Measurements from ENCODE around the gene IL23R. TPM values are rescaled to one million over a fixed set of nuclear protein-coding genes. Genes with fewer than 3 reads are reported as not detected.

Gene IL23R
- total RNA-seq, 2 experiments from 2014 or later, result 7.1 to 9.3 TPM

DNA sequence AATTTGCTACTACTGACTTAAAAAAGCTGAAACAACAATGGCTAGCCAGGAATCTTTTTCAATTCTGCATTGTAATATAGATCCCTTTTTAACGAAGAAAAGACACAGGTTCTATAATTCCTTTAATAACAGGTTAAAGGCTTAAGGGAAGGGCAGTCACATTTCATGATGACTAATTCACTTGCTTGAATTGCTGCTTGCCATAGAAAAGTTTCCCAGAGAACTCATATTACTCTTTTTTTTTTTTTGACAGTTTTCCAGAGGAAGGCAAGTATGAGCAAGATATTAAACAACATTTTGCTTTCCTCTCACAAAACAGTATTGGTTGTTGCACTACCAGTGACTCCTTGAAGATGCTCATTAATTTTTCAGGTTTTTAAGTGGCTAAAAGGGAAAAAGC is 60.9 kb downstream of the IL23R start:
- POLR2A ChIA-PET, result no interaction called here
- H3K4me3 Mint-ChIP-seq, result no peak overlapping the region
- peaks cover 4% of the 10 kb centered on the region for H3K36me3 Mint-ChIP-seq (ENCODE audit: low read depth)
- intact Hi-C loops (cut with DNase I, micrococcal nuclease), result no loop called here
- no peak overlapping the region for H3K27ac Mint-ChIP-seq
- DNase-seq, result no peak
- ATAC-seq, result no peak
- H3K4me1 Mint-ChIP-seq, result peaks cover 11% of the 10 kb centered on the region
- H3K27me3 Mint-ChIP-seq, result no peaks in the 10 kb centered on the region
- CTCF ChIA-PET, result interaction anchor here (2.4 to 7.2 kb wide), 2 partner anchors 15 to 273 kb away, joined by 12 to 75 read pairs; no protein-coding TSS in a partner anchor
- H3K9me3 Mint-ChIP-seq (ENCODE audit: low read depth), result peaks cover 2% of the 10 kb centered on the region

DNA sequence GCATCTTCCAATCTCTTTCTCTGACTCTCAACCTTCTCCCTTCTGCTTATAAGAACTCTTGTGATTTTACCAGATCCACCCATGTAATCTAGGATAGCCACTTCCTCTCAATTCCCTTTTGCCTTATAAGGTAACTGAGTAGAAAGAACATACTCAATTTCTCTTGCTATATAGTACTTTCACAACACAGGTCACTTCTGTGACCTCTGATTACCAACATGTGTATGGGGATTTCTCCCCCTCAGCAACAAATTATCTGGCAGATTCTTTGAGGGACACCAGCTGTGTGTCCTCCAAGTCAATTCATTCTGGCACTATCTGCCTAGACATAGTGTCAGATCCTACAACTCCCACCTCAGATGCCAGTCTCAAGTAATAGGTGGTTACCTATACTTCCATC is 62.5 kb downstream of the IL23R start:
- H3K9me3 Mint-ChIP-seq (ENCODE audit: low read depth), result peaks cover 2% of the 10 kb centered on the region
- POLR2A ChIA-PET, result no interaction called here
- peak; percentile 23 for ATAC-seq
- CTCF ChIA-PET, result interaction anchor here (0.7 to 1.6 kb wide), 4 partner anchors 15 to 270 kb away, joined by 3 to 11 read pairs (median 3); no protein-coding TSS in a partner anchor
- peaks cover 4% of the 10 kb centered on the region for H3K36me3 Mint-ChIP-seq (ENCODE audit: low read depth)
- intact Hi-C loops (cut with DNase I, micrococcal nuclease), result no loop called here
- DNase-seq, result no peak
- H3K27ac Mint-ChIP-seq, result no peak overlapping the region
- peaks cover 17% of the 10 kb centered on the region for H3K4me1 Mint-ChIP-seq
- H3K27me3 Mint-ChIP-seq, result no peaks in the 10 kb centered on the region
- no peak overlapping the region for H3K4me3 Mint-ChIP-seq

DNA sequence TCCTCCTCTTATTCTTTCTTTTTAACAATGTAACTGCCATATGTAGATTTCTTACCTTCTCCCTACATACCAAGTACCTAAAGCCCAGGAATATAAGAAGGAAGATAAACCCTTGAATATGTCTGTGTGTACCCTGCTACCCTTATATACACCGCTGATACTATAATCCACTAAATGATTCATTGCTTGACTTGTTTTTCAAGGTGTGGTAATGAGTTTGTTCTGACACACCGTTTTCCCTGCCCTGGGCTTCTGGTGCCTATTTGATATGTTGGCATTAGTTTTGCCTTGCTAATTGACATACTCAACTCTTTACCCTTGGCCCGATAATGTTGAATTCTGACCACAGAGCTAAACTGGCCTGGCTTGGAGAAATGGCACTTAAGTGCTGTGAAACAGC is 64.3 kb downstream of the IL23R start:
- H3K4me1 Mint-ChIP-seq, result peaks cover 22% of the 10 kb centered on the region

DNA sequence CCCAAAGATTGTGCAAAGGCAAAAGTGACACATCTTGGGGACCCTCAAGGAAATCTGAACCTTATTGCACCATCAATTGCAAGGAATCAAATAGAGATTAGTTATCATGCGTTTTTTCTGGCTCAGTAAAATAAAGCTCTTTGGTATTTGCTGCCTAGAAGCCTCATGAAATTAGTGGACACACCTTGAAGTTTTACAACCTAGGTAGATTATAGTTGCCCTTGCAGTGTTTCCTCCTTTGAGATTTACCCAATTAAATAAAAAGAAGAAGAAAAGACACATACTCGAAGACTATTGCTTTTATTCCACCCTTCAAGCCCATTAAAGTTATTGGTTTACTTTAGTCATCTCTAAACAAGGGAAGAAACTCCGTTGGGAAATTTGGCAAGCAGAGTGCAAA is 70.0 kb downstream of the IL23R start:
- CTCF ChIA-PET, result no interaction called here
- H3K36me3 Mint-ChIP-seq (ENCODE audit: low read depth), result peaks cover 13% of the 10 kb centered on the region
- POLR2A ChIA-PET, result no interaction called here
- H3K4me1 Mint-ChIP-seq, result peaks cover 30% of the 10 kb centered on the region
- intact Hi-C loops (cut with DNase I, micrococcal nuclease), result loop anchor here in 1 of 2 experiments (10.0 kb wide), 1 partner anchor 109 kb away; no protein-coding TSS in a partner anchor
- ATAC-seq (no peak), DNase-seq (no peak)
- no peak overlapping the region for H3K27ac Mint-ChIP-seq
- no peaks in the 10 kb centered on the region for H3K27me3 Mint-ChIP-seq
- no peak overlapping the region for H3K4me3 Mint-ChIP-seq
- peaks cover 2% of the 10 kb centered on the region for H3K9me3 Mint-ChIP-seq (ENCODE audit: low read depth)

More for the DNA sequence above, 64.3 kb downstream of the IL23R start:
- no peak overlapping the region for H3K4me3 Mint-ChIP-seq
- POLR2A ChIA-PET, result no interaction called here
- H3K27me3 Mint-ChIP-seq, result no peaks in the 10 kb centered on the region
- H3K36me3 Mint-ChIP-seq (ENCODE audit: low read depth), result peaks cover 6% of the 10 kb centered on the region
- no peak overlapping the region for H3K27ac Mint-ChIP-seq
- ATAC-seq (peak; percentile 51), DNase-seq (no peak)
- intact Hi-C loops (cut with DNase I, micrococcal nuclease), result loop anchor here (5.0 to 10.0 kb wide), 2 partner anchors 114 to 172 kb away; no protein-coding TSS in a partner anchor
- CTCF ChIA-PET, result interaction anchor here (0.7 to 1.2 kb wide), 2 partner anchors 25 to 270 kb away, joined by 3 to 8 read pairs; no protein-coding TSS in a partner anchor
- H3K9me3 Mint-ChIP-seq (ENCODE audit: low read depth), result peaks cover 2% of the 10 kb centered on the region

DNA sequence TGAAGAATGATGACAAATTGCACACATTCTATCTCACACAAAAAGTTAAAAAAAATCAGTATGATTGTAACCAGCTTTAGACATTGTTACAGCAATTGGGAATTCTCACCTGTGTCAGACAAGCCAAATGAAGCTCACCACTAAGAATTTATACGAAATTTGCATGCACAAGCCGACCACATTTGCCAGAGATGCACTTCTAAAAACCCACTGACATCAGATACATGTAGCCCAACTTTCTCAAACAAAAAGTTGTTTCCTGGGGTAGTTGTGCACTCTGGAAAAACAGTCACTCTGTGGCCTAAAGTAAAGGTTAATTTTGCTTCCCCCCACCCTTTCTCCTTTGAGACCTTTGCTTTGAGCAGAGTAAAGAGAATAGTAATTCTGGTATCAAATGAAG is 73.5 kb downstream of the IL23R start:
- POLR2A ChIA-PET, result no interaction called here
- CTCF ChIA-PET, result interaction anchor here (1.0 to 1.2 kb wide), 2 partner anchors 25 to 27 kb away, joined by 3 read pairs; no protein-coding TSS in a partner anchor
- ATAC-seq (peak; percentile 54), DNase-seq (peak; percentile 32)
- H3K27ac Mint-ChIP-seq, result peak overlapping the region; percentile 52
- H3K4me3 Mint-ChIP-seq, result no peak overlapping the region
- intact Hi-C loops (cut with DNase I, micrococcal nuclease), result loop anchor here (2.0 to 10.0 kb wide), 2 partner anchors 35 to 105 kb away; no protein-coding TSS in a partner anchor
- peaks cover 5% of the 10 kb centered on the region for H3K9me3 Mint-ChIP-seq (ENCODE audit: low read depth)
- peaks cover 28% of the 10 kb centered on the region for H3K4me1 Mint-ChIP-seq
- peaks cover 2% of the 10 kb centered on the region for H3K27me3 Mint-ChIP-seq
- peaks cover 21% of the 10 kb centered on the region for H3K36me3 Mint-ChIP-seq (ENCODE audit: low read depth)

DNA sequence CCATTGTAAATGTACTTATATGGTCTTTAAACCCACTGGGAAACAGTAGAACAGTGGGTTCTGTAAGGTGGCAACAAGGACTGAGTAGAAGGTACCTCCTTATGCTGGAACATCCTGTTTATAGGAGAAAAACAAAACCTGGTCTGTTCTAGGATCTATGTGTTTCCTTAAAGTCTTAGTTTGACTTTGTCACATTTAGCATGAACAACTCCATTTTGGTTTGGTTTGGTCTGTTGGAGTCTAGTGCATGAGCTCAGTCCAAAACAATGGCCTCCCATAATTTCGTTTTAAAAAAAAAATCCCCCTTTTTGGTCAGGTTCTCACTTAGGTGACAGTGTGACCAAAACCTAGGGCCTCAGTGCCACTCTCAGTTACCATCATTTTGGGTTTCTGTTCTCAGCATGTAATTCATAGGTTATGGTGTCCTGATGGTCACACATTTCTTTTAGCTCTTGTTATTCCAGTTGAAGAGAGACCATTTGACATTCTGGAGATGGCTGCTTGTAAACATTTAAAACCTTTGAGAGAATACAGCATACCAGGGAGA is 75.0 kb downstream of the IL23R start:
- Mint-ChIP-seq H3K4me1 (peaks cover 23% of the 10 kb centered on the region), H3K27me3 (peaks cover 2% of the 10 kb centered on the region), H3K4me3 (no peak overlapping the region), H3K9me3 (ENCODE audit: low read depth) (peaks cover 5% of the 10 kb centered on the region), H3K27ac (no peak overlapping the region), H3K36me3 (ENCODE audit: low read depth) (peaks cover 20% of the 10 kb centered on the region)
- intact Hi-C loops (cut with DNase I, micrococcal nuclease), result no loop called here
- ChIA-PET CTCF (interaction anchor here (1.0 to 1.7 kb wide), 2 partner anchors 79 to 259 kb away, joined by 3 to 4 read pairs; no protein-coding TSS in a partner anchor), POLR2A (interaction anchor here (0.6 to 0.7 kb wide), 3 partner anchors 8 to 92 kb away, joined by 3 to 6 read pairs (median 3); no protein-coding TSS in a partner anchor)
- DNase-seq (no peak), ATAC-seq (peak; percentile 16)

DNA sequence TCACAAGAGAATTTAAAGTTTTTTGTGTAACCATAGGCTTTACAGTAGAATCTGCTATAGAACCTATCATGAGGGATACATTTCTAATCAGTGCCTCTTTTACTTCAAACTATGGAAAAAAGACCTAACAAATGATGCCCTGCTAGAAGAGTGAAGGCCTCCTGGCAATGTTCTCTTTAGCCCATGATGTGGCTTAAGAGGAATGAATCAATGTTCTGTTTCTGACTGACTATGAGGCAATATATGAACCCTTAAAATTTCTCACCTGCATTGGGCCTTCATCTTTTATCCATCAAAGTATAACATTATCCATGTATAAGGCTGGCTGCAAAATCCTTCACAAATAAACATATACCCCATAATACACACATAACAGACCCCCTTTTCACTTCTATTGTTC is 75.8 kb downstream of the IL23R start:
- Mint-ChIP-seq H3K4me1 (peaks cover 23% of the 10 kb centered on the region), H3K4me3 (no peak overlapping the region), H3K27ac (no peak overlapping the region), H3K27me3 (peaks cover 4% of the 10 kb centered on the region), H3K36me3 (ENCODE audit: low read depth) (peaks cover 20% of the 10 kb centered on the region), H3K9me3 (ENCODE audit: low read depth) (peaks cover 5% of the 10 kb centered on the region)
- ChIA-PET POLR2A (interaction anchor here (0.6 to 0.7 kb wide), 2 partner anchors 30 to 91 kb away, joined by 3 to 6 read pairs; no protein-coding TSS in a partner anchor), CTCF (interaction anchor here (1.0 to 1.7 kb wide), 3 partner anchors 29 to 258 kb away, joined by 3 to 5 read pairs (median 4); no protein-coding TSS in a partner anchor)
- DNase-seq (no peak), ATAC-seq (peak; percentile 20)
- intact Hi-C loops (cut with DNase I, micrococcal nuclease), result no loop called here

DNA sequence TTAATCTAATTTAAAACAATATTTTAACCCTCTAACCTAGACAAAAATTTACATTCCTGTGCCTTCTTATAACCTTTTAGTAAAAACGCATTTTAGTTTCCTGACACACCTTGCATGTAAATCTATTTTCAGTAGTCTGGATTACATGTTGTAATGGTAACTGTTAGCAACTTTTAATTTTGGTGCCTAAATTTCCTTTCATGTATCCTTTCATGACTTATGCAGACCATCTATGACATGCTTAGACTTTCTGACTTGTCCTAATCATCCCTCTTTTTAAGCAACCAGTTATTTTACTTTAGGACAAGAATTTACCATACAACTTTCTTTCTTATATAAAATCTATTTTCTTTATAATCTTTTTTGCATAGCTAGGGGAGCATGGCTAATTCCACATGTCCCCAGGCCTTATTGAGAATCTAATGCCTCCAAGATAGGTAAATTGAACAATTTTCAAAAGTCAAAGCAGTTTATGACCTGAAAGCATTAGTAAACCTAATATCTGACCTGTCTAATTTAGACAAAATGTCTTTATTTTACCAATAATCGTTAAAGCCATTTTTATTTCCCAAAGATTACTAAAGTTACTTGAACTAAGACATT is 83.9 kb downstream of the IL23R start:
- CTCF ChIA-PET, result no interaction called here
- peaks cover 27% of the 10 kb centered on the region for H3K36me3 Mint-ChIP-seq (ENCODE audit: low read depth)

DNA sequence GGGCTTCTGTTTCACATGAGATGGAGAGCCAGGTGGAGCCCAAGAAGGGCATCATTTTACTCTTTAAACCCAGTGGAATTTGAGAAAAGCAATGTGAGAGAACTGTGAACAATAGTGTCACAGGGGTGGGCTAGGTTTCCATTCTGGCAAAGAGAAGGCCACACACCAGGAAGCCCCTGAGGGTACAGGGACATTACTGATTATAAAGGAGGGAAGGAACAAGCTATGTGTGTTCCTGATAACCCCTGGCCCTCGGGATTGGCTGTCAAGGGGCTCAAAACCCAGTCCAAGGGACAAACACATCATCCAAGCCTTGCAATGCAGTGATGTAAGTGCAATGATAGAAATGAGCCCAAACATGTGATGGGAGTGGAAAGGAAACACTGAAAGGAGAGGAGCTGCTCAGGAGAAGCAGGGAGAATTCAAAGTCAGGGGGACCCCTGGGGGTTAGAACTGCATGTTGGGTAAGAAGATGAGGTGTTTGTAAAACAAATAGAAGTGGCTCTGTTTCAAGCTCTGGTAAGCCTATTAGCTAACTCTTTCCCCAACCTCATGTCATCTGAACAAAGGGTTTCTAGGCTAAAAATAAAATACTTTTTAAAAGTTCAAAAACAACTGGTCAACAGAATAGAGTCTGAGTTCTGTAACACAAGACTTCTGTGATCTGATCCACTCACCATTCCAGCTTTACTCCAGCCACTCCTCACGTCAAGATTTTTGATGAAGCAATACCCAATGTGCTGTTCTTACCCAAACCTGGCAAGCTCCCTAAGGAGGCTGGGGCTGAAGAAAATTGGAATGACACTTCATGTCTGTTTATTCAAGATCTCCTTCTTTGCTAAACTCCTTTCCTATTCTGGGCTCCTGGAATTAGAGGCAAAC is 90.3 kb downstream of the IL23R start:
- H3K9me3 Mint-ChIP-seq (ENCODE audit: low read depth), result peaks cover 3% of the 10 kb centered on the region
- peaks cover 1% of the 10 kb centered on the region for H3K4me1 Mint-ChIP-seq
- ATAC-seq (no peak), DNase-seq (no peak)
- H3K27me3 Mint-ChIP-seq, result peaks cover 2% of the 10 kb centered on the region
- H3K36me3 Mint-ChIP-seq (ENCODE audit: low read depth), result peaks cover 8% of the 10 kb centered on the region
- ChIA-PET CTCF (interaction anchor here (1.0 to 1.3 kb wide), 3 partner anchors 13 to 107 kb away, joined by 3 read pairs; no protein-coding TSS in a partner anchor), POLR2A (no interaction called here)
- H3K27ac Mint-ChIP-seq, result no peak overlapping the region
- intact Hi-C loops (cut with DNase I, micrococcal nuclease), result no loop called here
- no peak overlapping the region for H3K4me3 Mint-ChIP-seq

More for the DNA sequence above, 83.9 kb downstream of the IL23R start:
- no peak overlapping the region for H3K4me3 Mint-ChIP-seq
- intact Hi-C loops (cut with DNase I, micrococcal nuclease), result loop anchor here in 1 of 2 experiments (2.0 kb wide), 1 partner anchor 15 kb away; no protein-coding TSS in a partner anchor
- ATAC-seq, result no peak
- H3K27ac Mint-ChIP-seq, result no peak overlapping the region
- DNase-seq, result no peak
- POLR2A ChIA-PET, result no interaction called here
- H3K4me1 Mint-ChIP-seq, result no peaks in the 10 kb centered on the region
- H3K9me3 Mint-ChIP-seq (ENCODE audit: low read depth), result peaks cover 20% of the 10 kb centered on the region
- H3K27me3 Mint-ChIP-seq, result peaks cover 10% of the 10 kb centered on the region

DNA sequence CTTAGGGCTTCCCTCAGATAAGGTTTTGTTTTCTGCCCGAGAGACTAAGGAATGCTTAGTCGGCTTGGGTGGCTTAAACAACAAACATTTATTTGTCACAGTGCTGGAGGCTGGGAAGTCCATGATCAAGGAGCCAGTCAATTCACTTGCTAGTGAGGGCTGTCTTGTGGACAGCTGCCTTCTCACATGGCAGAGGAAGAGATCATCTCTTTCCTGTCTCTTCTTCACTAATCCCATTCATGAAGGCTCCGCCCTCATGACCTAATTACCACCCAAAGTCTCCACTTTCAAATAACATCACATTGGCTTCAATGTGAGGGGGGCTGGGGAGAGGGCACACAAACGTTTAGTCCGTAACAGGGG is 90.9 kb downstream of the IL23R start:
- H3K27me3 Mint-ChIP-seq, result peaks cover 2% of the 10 kb centered on the region
- no peak overlapping the region for H3K27ac Mint-ChIP-seq
- H3K36me3 Mint-ChIP-seq (ENCODE audit: low read depth), result peaks cover 6% of the 10 kb centered on the region
- intact Hi-C loops (cut with DNase I, micrococcal nuclease), result no loop called here
- ChIA-PET POLR2A (no interaction called here), CTCF (interaction anchor here (1.0 to 1.3 kb wide), 2 partner anchors 31 to 108 kb away, joined by 3 read pairs; no protein-coding TSS in a partner anchor)
- H3K9me3 Mint-ChIP-seq (ENCODE audit: low read depth), result peaks cover 2% of the 10 kb centered on the region
- ATAC-seq (no peak), DNase-seq (no peak)
- H3K4me3 Mint-ChIP-seq, result no peak overlapping the region
- peaks cover 8% of the 10 kb centered on the region for H3K4me1 Mint-ChIP-seq

DNA sequence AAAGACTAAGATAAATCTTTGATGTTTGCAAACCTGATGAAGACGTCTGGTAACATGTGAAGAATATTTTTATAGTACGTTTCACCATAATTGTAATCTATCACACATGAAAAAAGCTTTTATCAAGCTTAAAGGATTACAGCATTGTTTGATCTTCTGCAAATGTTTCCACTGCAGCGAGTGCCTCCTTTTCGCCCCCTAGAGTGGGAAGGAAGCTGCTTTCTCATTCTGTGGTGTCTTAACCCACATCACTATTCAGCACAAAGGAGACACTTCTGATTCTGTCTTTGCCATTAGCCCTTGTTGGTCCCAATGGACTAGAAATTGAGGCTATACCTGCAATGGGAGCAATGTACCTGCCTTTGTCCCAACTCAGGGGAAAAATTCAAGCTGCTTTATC is 95.4 kb downstream of the IL23R start:
- no peaks in the 10 kb centered on the region for H3K9me3 Mint-ChIP-seq (ENCODE audit: low read depth)
- peaks cover 2% of the 10 kb centered on the region for H3K27me3 Mint-ChIP-seq
- no peaks in the 10 kb centered on the region for H3K36me3 Mint-ChIP-seq (ENCODE audit: low read depth)
- no peak overlapping the region for H3K27ac Mint-ChIP-seq
- H3K4me1 Mint-ChIP-seq, result peaks cover 26% of the 10 kb centered on the region
- ChIA-PET POLR2A (no interaction called here), CTCF (interaction anchor here (1.0 to 1.1 kb wide), 2 partner anchors 23 to 55 kb away, joined by 4 to 5 read pairs; no protein-coding TSS in a partner anchor)
- no peak for DNase-seq
- peak; percentile 55 for ATAC-seq
- H3K4me3 Mint-ChIP-seq, result no peak overlapping the region
- intact Hi-C loops (cut with DNase I, micrococcal nuclease), result no loop called here

Measured in activated CD4-positive, alpha-beta T cell treated with anti-CD3 and anti-CD28 coated beads for 36 hours (primary cell).